Uterus (tissue), 2 donors: ENCODE measurements around the gene WDR7.

ENCODE experiments used
- CTCF ChIP-seq, 4 experiments: fragments of 200-600 bp in 2 of 4; fragments of 450-650 bp in 2 of 4; sonication (generic) in 2 of 4; IDR thresholded peaks; one replicate each; pipeline ENCODE4 v1.5.1; 2016 to 2019; ENCODE audit warnings: antibody characterized with exemption in 4 of 4, mild to moderate bottlenecking in 2 of 4, moderate library complexity in 1 of 4
- POLR2A ChIP-seq, 2 donors: fragments of 450-650 bp; IDR thresholded peaks; one replicate each; pipeline ENCODE4 v1.6.1; 2016; ENCODE audit warnings: antibody characterized with exemption in 2 of 2, mild to moderate bottlenecking in 1 of 2, moderate library complexity in 1 of 2

- TF ChIP-seq CTCF (IDR thresholded peaks at IDR 0.05): no peak
- TF ChIP-seq POLR2A (IDR thresholded peaks at IDR 0.05): no peak
Observed at GRCh38 chr18:56934131-56934530, 283.0 kb downstream of the WDR7 start.
